Measurements from ENCODE around the gene ZNF428.

ZNF428 gene

GRCh38 chr19:43626838-43627237 lies 7.4 kb upstream of the ZNF428 start:
- H3K4me3 ChIP-seq (replicated peaks in 1 of 2; ENCODE audit: low read depth in 2 of 2, low read length in 2 of 2), result no peak overlapping the region
- no peak for TF ChIP-seq CTCF (IDR thresholded peaks at IDR 0.05; ENCODE audit: low read depth, low read length)
- DNase-seq (ENCODE audit: low read depth in 2 of 2), result no peak

DNA sequence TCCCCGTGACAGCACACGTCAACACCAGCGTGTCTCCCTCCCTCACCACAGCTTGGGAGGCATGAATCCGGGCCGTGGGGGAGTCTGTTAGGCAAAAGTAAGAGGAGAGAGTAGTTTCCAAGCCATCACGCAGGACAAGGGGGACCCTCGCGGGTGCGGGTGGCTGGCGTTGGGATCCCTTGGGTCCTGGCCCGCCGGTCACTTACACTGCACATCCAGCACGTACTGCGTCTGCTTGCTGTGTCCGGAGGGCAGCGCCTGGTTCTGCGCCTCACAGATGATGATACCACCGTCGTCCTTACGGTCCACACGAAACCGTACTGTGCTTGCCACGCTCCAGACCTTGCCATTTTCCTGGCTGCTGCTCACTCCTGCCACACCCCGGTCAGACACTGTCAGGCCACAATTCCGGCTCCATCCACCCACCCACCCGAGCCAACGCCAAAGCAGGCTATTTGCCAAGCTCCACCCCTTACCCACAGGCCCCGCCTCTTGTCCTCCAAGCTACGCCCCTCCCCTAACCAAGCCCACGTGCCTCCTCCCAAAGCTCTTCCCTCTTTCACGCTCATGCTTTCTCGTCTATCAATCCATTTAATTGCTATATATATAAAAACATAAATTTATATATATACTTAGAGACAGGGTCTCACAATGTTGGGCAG lies 6.6 kb upstream of the ZNF428 start:
- DNase-seq (ENCODE audit: low read depth in 2 of 2), result peak; percentile 21 to 51
- peak; percentile 11 for TF ChIP-seq CTCF (IDR thresholded peaks at IDR 0.05; ENCODE audit: low read depth, low read length)

GRCh38 chr19:43624933-43625332 lies 5.5 kb upstream of the ZNF428 start:
- DNase-seq (ENCODE audit: low read depth in 2 of 2), result peak; percentile 47 to 56
- H3K4me3 ChIP-seq (replicated peaks in 1 of 2; ENCODE audit: low read depth in 2 of 2, low read length in 2 of 2), result no peak overlapping the region
- no peak for TF ChIP-seq CTCF (IDR thresholded peaks at IDR 0.05; ENCODE audit: low read depth, low read length)

More for the DNA sequence above, 6.6 kb upstream of the ZNF428 start:
- H3K4me3 ChIP-seq (replicated peaks in 1 of 2; ENCODE audit: low read depth in 2 of 2, low read length in 2 of 2), result no peak overlapping the region

DNA sequence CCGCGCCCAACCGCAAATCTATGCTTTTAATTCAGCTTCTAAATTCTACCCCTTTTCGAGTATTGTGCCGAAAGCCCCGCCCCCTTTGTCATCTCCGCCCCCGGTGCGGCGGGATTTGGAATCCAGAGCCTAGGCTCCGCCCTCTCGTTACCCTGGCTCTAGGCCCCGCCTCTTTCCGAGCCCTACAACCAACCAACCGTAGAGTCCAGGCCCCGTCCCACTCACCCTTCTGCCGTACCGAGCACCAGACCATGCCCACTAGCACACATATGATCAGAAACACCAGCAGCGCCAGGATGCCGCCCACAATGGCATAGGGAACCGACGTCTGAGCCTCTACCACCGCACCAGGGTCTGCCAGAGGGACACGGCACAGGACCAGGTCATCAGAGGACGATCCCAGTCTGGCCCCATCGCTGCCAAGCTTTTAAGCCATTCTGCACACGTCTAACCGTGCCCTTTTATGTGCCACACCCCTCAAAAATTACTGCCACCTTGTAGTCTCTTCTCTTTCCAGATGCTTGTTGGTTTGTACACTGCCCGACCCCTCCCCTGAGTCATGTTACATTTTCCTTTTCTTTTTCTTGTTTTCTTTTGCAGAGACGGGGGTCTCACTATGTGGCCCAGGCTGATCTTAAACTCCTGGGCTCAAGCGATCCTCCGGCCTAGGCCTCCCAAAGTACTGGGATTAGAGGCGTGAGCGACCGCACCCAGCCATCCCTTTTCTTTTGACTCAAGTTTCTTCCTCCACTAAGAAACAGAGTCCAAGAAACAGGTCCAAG lies 4.7 kb upstream of the ZNF428 start:
- H3K4me3 ChIP-seq (replicated peaks in 1 of 2; ENCODE audit: low read depth in 2 of 2, low read length in 2 of 2), result no peak overlapping the region
- no peak for TF ChIP-seq CTCF (IDR thresholded peaks at IDR 0.05; ENCODE audit: low read depth, low read length)
- DNase-seq (ENCODE audit: low read depth in 2 of 2), result no peak

GRCh38 chr19:43622956-43623355 lies 3.5 kb upstream of the ZNF428 start:
- H3K4me3 ChIP-seq (replicated peaks in 1 of 2; ENCODE audit: low read depth in 2 of 2, low read length in 2 of 2), result no peak overlapping the region
- no peak for DNase-seq (ENCODE audit: low read depth in 2 of 2)
- TF ChIP-seq CTCF (IDR thresholded peaks at IDR 0.05; ENCODE audit: low read depth, low read length), result no peak

GRCh38 chr19:43622070-43622469 lies 2.6 kb upstream of the ZNF428 start:
- TF ChIP-seq CTCF (IDR thresholded peaks at IDR 0.05; ENCODE audit: low read depth, low read length), result no peak
- no peak overlapping the region for H3K4me3 ChIP-seq (replicated peaks in 1 of 2; ENCODE audit: low read depth in 2 of 2, low read length in 2 of 2)
- no peak for DNase-seq (ENCODE audit: low read depth in 2 of 2)
